ENCODE results near the gene OGFR.

The OGFR gene

GRCh38 chr20:62772103-62772611, 32.5 kb upstream of the OGFR start:
- Histone ChIP-seq H3K27me3 (ENCODE audit: control insufficient read depth, insufficient read depth, low read length) (peaks cover 7% of the 10 kb centered on the region), H3K36me3 (ENCODE audit: control insufficient read depth, insufficient read depth, low read length) (no peaks in the 10 kb centered on the region), H3K9me3 (ENCODE audit: control insufficient read depth, low read length) (no peaks in the 10 kb centered on the region), H3K4me1 (ENCODE audit: control insufficient read depth, insufficient read depth, low read length) (peaks cover 21% of the 10 kb centered on the region), H3K4me3 (ENCODE audit: low read length) (no peak overlapping the region), H3K9ac (ENCODE audit: low read length) (no peak overlapping the region)

GRCh38 chr20:62772619-62772989, 32.0 kb upstream of the OGFR start:
- peaks cover 7% of the 10 kb centered on the region for H3K27me3 ChIP-seq (ENCODE audit: control insufficient read depth, insufficient read depth, low read length)
- no peak overlapping the region for H3K4me3 ChIP-seq (ENCODE audit: low read length)
- no peak overlapping the region for H3K9ac ChIP-seq (ENCODE audit: low read length)

GRCh38 chr20:62772990-62773844, 31.4 kb upstream of the OGFR start:
- peaks cover 16% of the 10 kb centered on the region for H3K4me1 ChIP-seq (ENCODE audit: control insufficient read depth, insufficient read depth, low read length)
- no peaks in the 10 kb centered on the region for H3K36me3 ChIP-seq (ENCODE audit: control insufficient read depth, insufficient read depth, low read length)
- peaks cover 7% of the 10 kb centered on the region for H3K27me3 ChIP-seq (ENCODE audit: control insufficient read depth, insufficient read depth, low read length)
- no peak overlapping the region for H3K4me3 ChIP-seq (ENCODE audit: low read length)
- H3K9ac ChIP-seq (ENCODE audit: low read length) = no peak overlapping the region
- no peaks in the 10 kb centered on the region for H3K9me3 ChIP-seq (ENCODE audit: control insufficient read depth, low read length)

More at GRCh38 chr20:62772619-62772989, 32.0 kb upstream of the OGFR start:
- Histone ChIP-seq H3K36me3 (ENCODE audit: control insufficient read depth, insufficient read depth, low read length) (no peaks in the 10 kb centered on the region), H3K4me1 (ENCODE audit: control insufficient read depth, insufficient read depth, low read length) (peaks cover 21% of the 10 kb centered on the region), H3K9me3 (ENCODE audit: control insufficient read depth, low read length) (no peaks in the 10 kb centered on the region)

- H3K9ac ChIP-seq (ENCODE audit: low read length) = no peak overlapping the region
- no peaks in the 10 kb centered on the region for H3K9me3 ChIP-seq (ENCODE audit: control insufficient read depth, low read length)
- peaks cover 8% of the 10 kb centered on the region for H3K27me3 ChIP-seq (ENCODE audit: control insufficient read depth, insufficient read depth, low read length)
- no peak overlapping the region for H3K4me3 ChIP-seq (ENCODE audit: low read length)
- peaks cover 9% of the 10 kb centered on the region for H3K4me1 ChIP-seq (ENCODE audit: control insufficient read depth, insufficient read depth, low read length)
- H3K36me3 ChIP-seq (ENCODE audit: control insufficient read depth, insufficient read depth, low read length) = no peaks in the 10 kb centered on the region
Observed at GRCh38 chr20:62773845-62774714, 30.6 kb upstream of the OGFR start.

GRCh38 chr20:62774762-62775161, 29.9 kb upstream of the OGFR start:
- Histone ChIP-seq H3K4me1 (ENCODE audit: control insufficient read depth, insufficient read depth, low read length) (peaks cover 9% of the 10 kb centered on the region), H3K9ac (ENCODE audit: low read length) (no peak overlapping the region), H3K4me3 (ENCODE audit: low read length) (no peak overlapping the region), H3K27me3 (ENCODE audit: control insufficient read depth, insufficient read depth, low read length) (peaks cover 10% of the 10 kb centered on the region), H3K9me3 (ENCODE audit: control insufficient read depth, low read length) (no peaks in the 10 kb centered on the region), H3K36me3 (ENCODE audit: control insufficient read depth, insufficient read depth, low read length) (no peaks in the 10 kb centered on the region)

GRCh38 chr20:62775206-62775605, 29.4 kb upstream of the OGFR start:
- H3K27me3 ChIP-seq (ENCODE audit: control insufficient read depth, insufficient read depth, low read length) = peaks cover 10% of the 10 kb centered on the region
- H3K4me3 ChIP-seq (ENCODE audit: low read length) = no peak overlapping the region
- H3K4me1 ChIP-seq (ENCODE audit: control insufficient read depth, insufficient read depth, low read length) = peaks cover 9% of the 10 kb centered on the region
- no peaks in the 10 kb centered on the region for H3K9me3 ChIP-seq (ENCODE audit: control insufficient read depth, low read length)
- H3K36me3 ChIP-seq (ENCODE audit: control insufficient read depth, insufficient read depth, low read length) = no peaks in the 10 kb centered on the region
- no peak overlapping the region for H3K9ac ChIP-seq (ENCODE audit: low read length)

- H3K9ac ChIP-seq (ENCODE audit: low read length) = no peak overlapping the region
- H3K27me3 ChIP-seq (ENCODE audit: control insufficient read depth, insufficient read depth, low read length) = peaks cover 9% of the 10 kb centered on the region
- peaks cover 9% of the 10 kb centered on the region for H3K4me1 ChIP-seq (ENCODE audit: control insufficient read depth, insufficient read depth, low read length)
- H3K9me3 ChIP-seq (ENCODE audit: control insufficient read depth, low read length) = no peaks in the 10 kb centered on the region
- H3K36me3 ChIP-seq (ENCODE audit: control insufficient read depth, insufficient read depth, low read length) = no peaks in the 10 kb centered on the region
- H3K4me3 ChIP-seq (ENCODE audit: low read length) = no peak overlapping the region
Observed at GRCh38 chr20:62776035-62776691, 28.5 kb upstream of the OGFR start.

GRCh38 chr20:62776692-62777527, 27.7 kb upstream of the OGFR start:
- H3K4me1 ChIP-seq (ENCODE audit: control insufficient read depth, insufficient read depth, low read length) = peaks cover 9% of the 10 kb centered on the region
- H3K27me3 ChIP-seq (ENCODE audit: control insufficient read depth, insufficient read depth, low read length) = peaks cover 9% of the 10 kb centered on the region
- H3K9ac ChIP-seq (ENCODE audit: low read length) = no peak overlapping the region
- no peaks in the 10 kb centered on the region for H3K9me3 ChIP-seq (ENCODE audit: control insufficient read depth, low read length)
- no peak overlapping the region for H3K4me3 ChIP-seq (ENCODE audit: low read length)
- no peaks in the 10 kb centered on the region for H3K36me3 ChIP-seq (ENCODE audit: control insufficient read depth, insufficient read depth, low read length)

- peaks cover 9% of the 10 kb centered on the region for H3K27me3 ChIP-seq (ENCODE audit: control insufficient read depth, insufficient read depth, low read length)
- no peak overlapping the region for H3K9ac ChIP-seq (ENCODE audit: low read length)
- H3K4me3 ChIP-seq (ENCODE audit: low read length) = no peak overlapping the region
- no peaks in the 10 kb centered on the region for H3K36me3 ChIP-seq (ENCODE audit: control insufficient read depth, insufficient read depth, low read length)
- H3K4me1 ChIP-seq (ENCODE audit: control insufficient read depth, insufficient read depth, low read length) = peaks cover 9% of the 10 kb centered on the region
- no peaks in the 10 kb centered on the region for H3K9me3 ChIP-seq (ENCODE audit: control insufficient read depth, low read length)
Observed at GRCh38 chr20:62777528-62777830, 27.2 kb upstream of the OGFR start.

- no peaks in the 10 kb centered on the region for H3K9me3 ChIP-seq (ENCODE audit: control insufficient read depth, low read length)
- peaks cover 9% of the 10 kb centered on the region for H3K4me1 ChIP-seq (ENCODE audit: control insufficient read depth, insufficient read depth, low read length)
- H3K4me3 ChIP-seq (ENCODE audit: low read length) = no peak overlapping the region
- H3K27me3 ChIP-seq (ENCODE audit: control insufficient read depth, insufficient read depth, low read length) = peaks cover 9% of the 10 kb centered on the region
- H3K36me3 ChIP-seq (ENCODE audit: control insufficient read depth, insufficient read depth, low read length) = no peaks in the 10 kb centered on the region
- no peak overlapping the region for H3K9ac ChIP-seq (ENCODE audit: low read length)
Observed at GRCh38 chr20:62778058-62778457, 26.6 kb upstream of the OGFR start.

- Histone ChIP-seq H3K36me3 (ENCODE audit: control insufficient read depth, insufficient read depth, low read length) (no peaks in the 10 kb centered on the region), H3K4me3 (ENCODE audit: low read length) (no peak overlapping the region), H3K4me1 (ENCODE audit: control insufficient read depth, insufficient read depth, low read length) (peaks cover 6% of the 10 kb centered on the region), H3K27me3 (ENCODE audit: control insufficient read depth, insufficient read depth, low read length) (peaks cover 6% of the 10 kb centered on the region), H3K9me3 (ENCODE audit: control insufficient read depth, low read length) (no peaks in the 10 kb centered on the region), H3K9ac (ENCODE audit: low read length) (no peak overlapping the region)
Observed at GRCh38 chr20:62778601-62779416, 25.8 kb upstream of the OGFR start.

All from mucosa of stomach (tissue), 1 donor.